H1 (cell line): ENCODE data around the gene SOAT2. TPM values are rescaled to one million over a fixed set of nuclear protein-coding genes. Genes with fewer than 3 reads are reported as not detected.

Experiments
- CTCF ChIA-PET: fragments of 300-600 bp; sonication (Branson Sonifier 250); formaldehyde crosslinking; loops from one replicate; lab custom pipeline; 2021; ENCODE audit not compliant: partially characterized antibody; lab: Charles Lee
- POLR2A ChIA-PET: fragments of 300-600 bp; sonication (Branson Sonifier 250); formaldehyde crosslinking; loops from one replicate; lab custom pipeline; 2021; ENCODE audit warnings: inconsistent platforms; ENCODE audit not compliant: partially characterized antibody; lab: Charles Lee
- DNase-seq, 2 experiments: peaks; one replicate each; pipeline versions ENCODE4 v3.0.0 to v3.0.0-alpha.2; 2010 to 2022; ENCODE audit warnings: low spot score in 2 of 2, low read depth in 1 of 2, mixed read lengths in 1 of 2
- FAIRE-seq: peaks from 2 replicates; lab custom pipeline; 2011; peaks lifted over from hg19 to GRCh38; lab: Jason Lieb, UNC
- H2AFZ ChIP-seq: 2 replicates; pipeline ENCODE4 v1.8.1; 2012; ENCODE audit warnings: low read length, inconsistent platforms
- H2AK5ac ChIP-seq: 2 replicates; pipeline ENCODE4 v1.6.1; 2013; ENCODE audit warnings: low read depth, low read length
- H2BK120ac ChIP-seq: replicated peaks from 2 replicates; pipeline ENCODE3; 2013; ENCODE audit warnings: low read depth, low read length, inconsistent platforms
- H2BK12ac ChIP-seq: 2 replicates; pipeline ENCODE4 v1.6.1; 2013; ENCODE audit warnings: low read depth, low read length
- H2BK15ac ChIP-seq: 2 replicates; pipeline ENCODE4 v1.6.1; 2013; ENCODE audit warnings: low read length
- H2BK20ac ChIP-seq: 2 replicates; pipeline ENCODE4 v1.6.1; 2013; ENCODE audit warnings: low read length
- H2BK5ac ChIP-seq: 2 replicates; pipeline ENCODE4 v1.6.1; 2013; ENCODE audit warnings: low read depth, low read length
- H3K14ac ChIP-seq: 2 replicates; pipeline ENCODE4 v1.6.1; 2013; ENCODE audit warnings: inconsistent platforms; ENCODE audit not compliant: insufficient read length
- H3K18ac ChIP-seq: 2 replicates; pipeline ENCODE4 v1.6.1; 2013; ENCODE audit warnings: low read length; ENCODE audit errors: extremely low read depth
- H3K23ac ChIP-seq: 2 replicates; pipeline ENCODE4 v1.6.1; 2013; ENCODE audit warnings: inconsistent platforms; ENCODE audit not compliant: insufficient read length
- H3K23me2 ChIP-seq: 2 replicates; pipeline ENCODE4 v1.6.1; 2013; ENCODE audit warnings: low read depth, low read length
- H3K27ac ChIP-seq: 2 replicates; pipeline ENCODE4 v1.6.1; 2011; ENCODE audit warnings: low read depth, low read length, inconsistent platforms
- H3K27me3 ChIP-seq, 4 experiments: replicated peaks in 1 of 4; 1 replicate in 1 of 4; 2 replicates in 3 of 4; pipeline versions ENCODE4 v1.6.1 to v1.8.1; 2011 to 2013; ENCODE audit warnings: low read length in 3 of 4, mild to moderate bottlenecking in 3 of 4, inconsistent platforms in 2 of 4, mixed read lengths in 2 of 4, moderate library complexity in 1 of 4; ENCODE audit not compliant: control insufficient read depth in 3 of 4, insufficient read depth in 3 of 4; ENCODE audit errors: extremely low read depth in 1 of 4
- H3K36me3 ChIP-seq, 4 experiments: 2 replicates each; pipeline versions ENCODE4 v1.6.1 to v1.8.1; 2011 to 2013; ENCODE audit warnings: mild to moderate bottlenecking in 4 of 4, low read length in 3 of 4, moderate library complexity in 2 of 4, control low read depth in 1 of 4, inconsistent platforms in 1 of 4; ENCODE audit not compliant: insufficient read depth in 4 of 4, control insufficient read depth in 2 of 4
- H3K4ac ChIP-seq: replicated peaks from 2 replicates; pipeline ENCODE3; 2013; ENCODE audit warnings: low read length, low read depth, mixed read lengths, inconsistent platforms; ENCODE audit not compliant: insufficient read length
- H3K4me1 ChIP-seq, 4 experiments: replicated peaks in 1 of 4; 1 replicate in 1 of 4; 2 replicates in 3 of 4; pipeline versions ENCODE4 v1.6.1 to v1.8.1; 2011 to 2013; ENCODE audit warnings: low read length in 3 of 4, inconsistent platforms in 2 of 4, mixed read lengths in 1 of 4; ENCODE audit not compliant: insufficient read depth in 4 of 4, control insufficient read depth in 3 of 4
- H3K4me2 ChIP-seq, 2 experiments: 2 replicates each; pipeline versions ENCODE4 v1.6.1 to v1.8.1; 2011 to 2013; ENCODE audit warnings: low read depth in 2 of 2, low read length in 2 of 2, control low read depth in 1 of 2, inconsistent platforms in 1 of 2, mild to moderate bottlenecking in 1 of 2; ENCODE audit not compliant: insufficient read depth in 1 of 2
- H3K4me3 ChIP-seq, 4 experiments: fragments of 200-600, 300-600 bp in 1 of 4; sonication (generic), shearing (Covaris generic), sonication (Bioruptor Twin) in 1 of 4; 2 replicates each; pipeline versions ENCODE4 v1.5.1 to v1.8.1; 2011 to 2016; ENCODE audit warnings: low read length in 4 of 4, low read depth in 3 of 4, control low read depth in 2 of 4, inconsistent platforms in 2 of 4, mild to moderate bottlenecking in 2 of 4, mixed read lengths in 1 of 4, moderate library complexity in 1 of 4; ENCODE audit not compliant: insufficient read depth in 2 of 4; ENCODE audit errors: extremely low read depth in 1 of 4
- H3K56ac ChIP-seq: replicated peaks from 2 replicates; pipeline ENCODE3; 2013; ENCODE audit warnings: low read depth, mild to moderate bottlenecking, mixed read lengths, low read length, inconsistent platforms; ENCODE audit not compliant: insufficient read length
- H3K79me1 ChIP-seq: 2 replicates; pipeline ENCODE4 v1.6.1; 2013; ENCODE audit warnings: low read depth, low read length, control low read depth
- H3K79me2 ChIP-seq, 2 experiments: 2 replicates each; pipeline versions ENCODE4 v1.6.1 to v1.8.1; 2012 to 2013; ENCODE audit warnings: low read length in 2 of 2, mild to moderate bottlenecking in 2 of 2, inconsistent platforms in 1 of 2; ENCODE audit not compliant: insufficient read depth in 2 of 2, control insufficient read depth in 1 of 2
- H3K9ac ChIP-seq, 4 experiments: replicated peaks in 1 of 4; 1 replicate in 1 of 4; 2 replicates in 3 of 4; pipeline versions ENCODE4 v1.6.1 to v1.8.1; 2011 to 2013; ENCODE audit warnings: low read depth in 3 of 4, low read length in 3 of 4, control low read depth in 2 of 4, mild to moderate bottlenecking in 2 of 4, moderate library complexity in 2 of 4, inconsistent platforms in 1 of 4; ENCODE audit errors: extremely low read depth in 1 of 4
- H3K9me3 ChIP-seq, 2 experiments: 2 replicates each; pipeline versions ENCODE4 v1.6.1 to v1.8.1; 2012 to 2013; ENCODE audit warnings: mild to moderate bottlenecking in 2 of 2, moderate library complexity in 2 of 2, control low read depth in 1 of 2, inconsistent platforms in 1 of 2, low read depth in 1 of 2, low read length in 1 of 2, mixed read lengths in 1 of 2; ENCODE audit not compliant: insufficient read depth in 2 of 2
- H4K20me1 ChIP-seq, 2 experiments: replicated peaks in 1 of 2; 2 replicates each; pipeline versions ENCODE3 to v1.8.1; 2011 to 2013; ENCODE audit warnings: inconsistent platforms in 2 of 2, low read length in 2 of 2, mild to moderate bottlenecking in 1 of 2; ENCODE audit not compliant: insufficient read depth in 2 of 2, control insufficient read depth in 1 of 2
- H4K5ac ChIP-seq: 2 replicates; pipeline ENCODE4 v1.6.1; 2013; ENCODE audit warnings: low read length, low read depth, mixed read lengths, inconsistent platforms; ENCODE audit not compliant: insufficient read length
- H4K8ac ChIP-seq: 2 replicates; pipeline ENCODE4 v1.8.0; 2013; ENCODE audit warnings: mild to moderate bottlenecking, moderate library complexity, low read length, inconsistent platforms; ENCODE audit not compliant: insufficient read depth; ENCODE audit errors: extremely low read depth
- H4K91ac ChIP-seq: replicated peaks from 2 replicates; pipeline ENCODE3; 2013; ENCODE audit warnings: low read length, mixed read lengths, inconsistent platforms; ENCODE audit not compliant: insufficient read length
- USF2 ChIP-seq: IDR thresholded peaks from 2 replicates; pipeline ENCODE4 v1.6.1; 2011; ENCODE audit warnings: low read length, improper control_type of control experiment
- polyA plus RNA-seq, 7 experiments: library from polyadenylated mRNA; depleted of rRNA in 3 of 7; stranded (reverse) in 5 of 7; unstranded in 2 of 7; fragments of >200 nt in 5 of 7; fragments of 200-250 nt in 2 of 7; gene quantifications; 1 replicate in 5 of 7; 2 replicates in 1 of 7; 4 replicates in 1 of 7; pipeline versions ENCODE4 v1.2.1 to v1.2.3, GENCODE V29; 2011 to 2013; ENCODE audit warnings: missing spikeins in 2 of 7, mixed read lengths in 2 of 7
- total RNA-seq: library from RNA; stranded (reverse); fragmentation: NEBNext Ultra II Directional; extraction: Animal tissue kit (Norgen Biotek cat#: 25700); gene quantifications from 2 replicates; pipeline ENCODE4 v1.2.1, GENCODE V29; 2021

SOAT2 gene
- total and polyA plus RNA-seq, 2 of the 8 experiments (the other 6 are each of a cell fraction or from before 2014, with no cell fraction given) = 0.08 TPM; not detected in 1

- Histone ChIP-seq H2BK5ac (no peak overlapping the region), H4K8ac (no peak overlapping the region), H3K18ac (no peak overlapping the region), H3K9ac (no peak overlapping the region), H3K56ac (no peak overlapping the region), H3K4ac (no peak overlapping the region), H3K4me3 (no peak overlapping the region), H2AK5ac (no peak overlapping the region), H3K27me3 (no peaks in the 10 kb centered on the region), H3K79me1 (no peaks in the 10 kb centered on the region), H2AFZ (no peak overlapping the region), H2BK15ac (no peak overlapping the region), H3K23ac (no peak overlapping the region), H4K5ac (no peak overlapping the region), H4K91ac (no peak overlapping the region), H3K4me1 (peaks cover 0 to 3% (median 2%) of the 10 kb centered on the region in 4 experiments; a peak in 3 of 7 replicates), H2BK20ac (no peak overlapping the region), H2BK12ac (no peak overlapping the region), H3K4me2 (no peak overlapping the region), H2BK120ac (no peak overlapping the region), H3K79me2 (no peaks in the 10 kb centered on the region), H3K23me2 (no peaks in the 10 kb centered on the region), H3K27ac (no peak overlapping the region), H3K9me3 (peaks cover 3 to 6% of the 10 kb centered on the region in 2 experiments; a peak in 3 of 4 replicates), H4K20me1 (no peaks in the 10 kb centered on the region), H3K14ac (no peak overlapping the region), H3K36me3 (no peaks in the 10 kb centered on the region)
- FAIRE-seq (no peak), DNase-seq (no peak)
- ChIA-PET POLR2A (no interaction called here), CTCF (interaction anchor here (0.9 to 4.8 kb wide), 5 partner anchors 15 to 51 kb away, joined by 3 to 20 read pairs (median 4); partner anchors contain the start of gene IGFBP6)
- no peak for TF ChIP-seq USF2
Observed at GRCh38 chr12:53113951-53114350, 10.7 kb downstream of the SOAT2 start.
